SK-N-SH treated with all-trans-retinoic acid at 6 μM for 48 hours (cell line): ENCODE data around the gene MKNK2.

ENCODE experiments used
- ARNTL ChIP-seq: fragments of 450-650 bp; formaldehyde crosslinking; IDR thresholded peaks from 2 replicates; pipeline ENCODE4 v1.5.0; 2020; ENCODE audit warnings: low read depth, mild to moderate bottlenecking, moderate library complexity, borderline replicate concordance
- GLIS3 ChIP-seq: fragments of 250-450 bp; sonication (Bioruptor Pico); IDR thresholded peaks from 2 replicates; pipeline ENCODE4 v1.5.0; 2020; ENCODE audit warnings: mild to moderate bottlenecking, moderate library complexity
- PPARA ChIP-seq: fragments of 250-450 bp; sonication (Bioruptor Pico); IDR thresholded peaks from 2 replicates; pipeline ENCODE4 v1.5.0; 2020; ENCODE audit warnings: mild to moderate bottlenecking, borderline replicate concordance
- RARB ChIP-seq: fragments of 250-450 bp; sonication (Bioruptor Pico); IDR thresholded peaks from 2 replicates; pipeline ENCODE4 v1.8.0; 2021; ENCODE audit warnings: mild to moderate bottlenecking, moderate library complexity
- SNAI2 ChIP-seq: fragments of 250-450 bp; sonication (Bioruptor Pico); IDR thresholded peaks from 2 replicates; pipeline ENCODE4 v1.5.0; 2020; ENCODE audit warnings: mild to moderate bottlenecking, moderate library complexity
- ZFP3 ChIP-seq: fragments of 250-450 bp; sonication (Bioruptor Pico); IDR thresholded peaks from 2 replicates; pipeline ENCODE4 v1.5.0; 2020; ENCODE audit warnings: mild to moderate bottlenecking, moderate library complexity
- ZFP30 ChIP-seq: fragments of 450-650 bp; formaldehyde crosslinking; IDR thresholded peaks from 2 replicates; pipeline ENCODE4 v1.5.0; 2022; ENCODE audit warnings: mild to moderate bottlenecking, moderate library complexity
- ZNF8 ChIP-seq: fragments of 450-650 bp; formaldehyde crosslinking; IDR thresholded peaks from 2 replicates; pipeline ENCODE4 v1.5.0; 2020; ENCODE audit warnings: mild to moderate bottlenecking, moderate library complexity
- TF ChIP-seq, protein P1 (sequence below): fragments of 250-450 bp; sonication (Bioruptor Pico); IDR thresholded peaks from 2 replicates; pipeline ENCODE4 v1.5.1; 2021; ENCODE audit warnings: mild to moderate bottlenecking, moderate library complexity
- TF ChIP-seq, protein P2 (sequence below): fragments of 250-450 bp; sonication (Bioruptor Pico); IDR thresholded peaks from 2 replicates; pipeline ENCODE4 v1.8.0; 2020; ENCODE audit warnings: mild to moderate bottlenecking, moderate library complexity, borderline replicate concordance
- TF ChIP-seq, protein P3 (sequence below): fragments of 250-450 bp; sonication (Bioruptor Pico); IDR thresholded peaks from 2 replicates; pipeline ENCODE4 v1.5.0; 2020; ENCODE audit warnings: mild to moderate bottlenecking, moderate library complexity

DNA sequence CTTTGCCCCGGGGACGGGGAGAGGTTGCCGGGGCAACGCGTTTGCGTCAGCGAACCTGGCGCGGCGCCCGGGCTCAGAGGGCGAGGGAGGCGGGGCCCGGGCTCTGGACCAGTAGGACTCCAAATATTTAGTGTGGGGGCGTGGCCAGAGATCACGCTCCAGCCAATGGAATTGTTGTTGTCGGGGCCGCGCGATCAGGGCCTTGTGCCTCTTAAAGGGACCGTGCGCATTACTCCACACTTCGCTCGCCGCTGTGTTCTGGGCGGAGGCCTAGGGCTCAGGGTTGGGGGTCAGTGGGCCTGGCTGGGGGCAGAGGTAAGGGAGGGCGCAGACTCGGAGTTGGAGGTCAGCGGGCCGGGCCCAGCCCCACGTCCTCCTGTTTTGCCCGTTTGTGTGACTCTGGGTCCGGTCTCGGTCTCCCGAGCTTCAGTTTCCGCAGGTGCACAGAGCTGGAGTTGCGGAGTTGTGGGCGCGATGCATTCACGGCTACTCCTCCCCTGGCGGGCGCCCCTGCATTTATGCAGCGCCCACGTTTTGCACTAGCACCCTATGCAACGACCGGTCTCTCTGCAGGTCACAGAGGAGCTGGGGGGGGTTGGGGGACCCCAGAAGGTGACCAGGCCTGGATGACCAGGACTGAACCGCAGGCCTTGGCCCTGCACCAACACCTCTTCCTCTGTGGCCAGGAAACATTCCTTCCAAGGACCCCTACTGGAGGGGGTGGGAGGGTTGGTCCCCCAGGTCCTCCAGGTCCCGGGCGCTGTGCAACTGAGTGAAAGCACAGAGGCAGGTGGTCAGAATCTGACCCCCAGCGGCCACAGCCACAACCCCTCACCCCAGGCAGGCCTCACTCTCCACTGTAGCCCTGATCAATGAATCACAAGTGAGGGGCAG, 10.7 kb upstream of the MKNK2 start:
- TF ChIP-seq, protein P1, sequence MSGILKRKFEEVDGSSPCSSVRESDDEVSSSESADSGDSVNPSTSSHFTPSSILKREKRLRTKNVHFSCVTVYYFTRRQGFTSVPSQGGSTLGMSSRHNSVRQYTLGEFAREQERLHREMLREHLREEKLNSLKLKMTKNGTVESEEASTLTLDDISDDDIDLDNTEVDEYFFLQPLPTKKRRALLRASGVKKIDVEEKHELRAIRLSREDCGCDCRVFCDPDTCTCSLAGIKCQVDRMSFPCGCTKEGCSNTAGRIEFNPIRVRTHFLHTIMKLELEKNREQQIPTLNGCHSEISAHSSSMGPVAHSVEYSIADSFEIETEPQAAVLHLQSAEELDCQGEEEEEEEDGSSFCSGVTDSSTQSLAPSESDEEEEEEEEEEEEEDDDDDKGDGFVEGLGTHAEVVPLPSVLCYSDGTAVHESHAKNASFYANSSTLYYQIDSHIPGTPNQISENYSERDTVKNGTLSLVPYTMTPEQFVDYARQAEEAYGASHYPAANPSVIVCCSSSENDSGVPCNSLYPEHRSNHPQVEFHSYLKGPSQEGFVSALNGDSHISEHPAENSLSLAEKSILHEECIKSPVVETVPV (CRISPR knock-in tag), result no peak
- TF ChIP-seq, protein P2, sequence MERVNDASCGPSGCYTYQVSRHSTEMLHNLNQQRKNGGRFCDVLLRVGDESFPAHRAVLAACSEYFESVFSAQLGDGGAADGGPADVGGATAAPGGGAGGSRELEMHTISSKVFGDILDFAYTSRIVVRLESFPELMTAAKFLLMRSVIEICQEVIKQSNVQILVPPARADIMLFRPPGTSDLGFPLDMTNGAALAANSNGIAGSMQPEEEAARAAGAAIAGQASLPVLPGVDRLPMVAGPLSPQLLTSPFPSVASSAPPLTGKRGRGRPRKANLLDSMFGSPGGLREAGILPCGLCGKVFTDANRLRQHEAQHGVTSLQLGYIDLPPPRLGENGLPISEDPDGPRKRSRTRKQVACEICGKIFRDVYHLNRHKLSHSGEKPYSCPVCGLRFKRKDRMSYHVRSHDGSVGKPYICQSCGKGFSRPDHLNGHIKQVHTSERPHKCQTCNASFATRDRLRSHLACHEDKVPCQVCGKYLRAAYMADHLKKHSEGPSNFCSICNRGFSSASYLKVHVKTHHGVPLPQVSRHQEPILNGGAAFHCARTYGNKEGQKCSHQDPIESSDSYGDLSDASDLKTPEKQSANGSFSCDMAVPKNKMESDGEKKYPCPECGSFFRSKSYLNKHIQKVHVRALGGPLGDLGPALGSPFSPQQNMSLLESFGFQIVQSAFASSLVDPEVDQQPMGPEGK (CRISPR knock-in tag), result no peak
- TF ChIP-seq ARNTL (CRISPR knock-in tag) (no peak), PPARA (CRISPR knock-in tag) (no peak), ZFP30 (CRISPR knock-in tag) (no peak), ZFP3 (CRISPR knock-in tag) (no peak), RARB (CRISPR knock-in tag) (no peak), GLIS3 (no peak), SNAI2 (CRISPR knock-in tag) (no peak), ZNF8 (CRISPR knock-in tag) (no peak)
- TF ChIP-seq, protein P3, sequence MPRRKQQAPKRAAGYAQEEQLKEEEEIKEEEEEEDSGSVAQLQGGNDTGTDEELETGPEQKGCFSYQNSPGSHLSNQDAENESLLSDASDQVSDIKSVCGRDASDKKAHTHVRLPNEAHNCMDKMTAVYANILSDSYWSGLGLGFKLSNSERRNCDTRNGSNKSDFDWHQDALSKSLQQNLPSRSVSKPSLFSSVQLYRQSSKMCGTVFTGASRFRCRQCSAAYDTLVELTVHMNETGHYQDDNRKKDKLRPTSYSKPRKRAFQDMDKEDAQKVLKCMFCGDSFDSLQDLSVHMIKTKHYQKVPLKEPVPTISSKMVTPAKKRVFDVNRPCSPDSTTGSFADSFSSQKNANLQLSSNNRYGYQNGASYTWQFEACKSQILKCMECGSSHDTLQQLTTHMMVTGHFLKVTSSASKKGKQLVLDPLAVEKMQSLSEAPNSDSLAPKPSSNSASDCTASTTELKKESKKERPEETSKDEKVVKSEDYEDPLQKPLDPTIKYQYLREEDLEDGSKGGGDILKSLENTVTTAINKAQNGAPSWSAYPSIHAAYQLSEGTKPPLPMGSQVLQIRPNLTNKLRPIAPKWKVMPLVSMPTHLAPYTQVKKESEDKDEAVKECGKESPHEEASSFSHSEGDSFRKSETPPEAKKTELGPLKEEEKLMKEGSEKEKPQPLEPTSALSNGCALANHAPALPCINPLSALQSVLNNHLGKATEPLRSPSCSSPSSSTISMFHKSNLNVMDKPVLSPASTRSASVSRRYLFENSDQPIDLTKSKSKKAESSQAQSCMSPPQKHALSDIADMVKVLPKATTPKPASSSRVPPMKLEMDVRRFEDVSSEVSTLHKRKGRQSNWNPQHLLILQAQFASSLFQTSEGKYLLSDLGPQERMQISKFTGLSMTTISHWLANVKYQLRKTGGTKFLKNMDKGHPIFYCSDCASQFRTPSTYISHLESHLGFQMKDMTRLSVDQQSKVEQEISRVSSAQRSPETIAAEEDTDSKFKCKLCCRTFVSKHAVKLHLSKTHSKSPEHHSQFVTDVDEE (CRISPR knock-in tag), result no peak
